ENCODE measurements around the gene LAMA3.
A peak's percentile ranks its signal among the peaks of the same experiment; 100 is the strongest.
"Not testable (repeated sequence)": the region's sequence is repeated elsewhere in the genome, so short reads cannot be mapped to it uniquely, and the experiment has no call there.

LAMA3 gene

GRCh38 chr18:23740105-23740830 is 51.0 kb downstream of the LAMA3 start:
- H3K4me3 ChIP-seq (ENCODE audit: low read depth, low read length), result no peak overlapping the region
- H3K36me3 ChIP-seq (ENCODE audit: control insufficient read depth, insufficient read depth, low read length), result no peaks in the 10 kb centered on the region
- H3K4me1 ChIP-seq (ENCODE audit: control insufficient read depth, insufficient read depth, low read length), result peaks cover 3% of the 10 kb centered on the region
- no peaks in the 10 kb centered on the region for H3K9me3 ChIP-seq (ENCODE audit: control insufficient read depth, insufficient read depth, low read length)
- no peaks in the 10 kb centered on the region for H3K27me3 ChIP-seq (ENCODE audit: control insufficient read depth, insufficient read depth, low read length)
- H3K9ac ChIP-seq (ENCODE audit: low read depth, low read length), result no peak overlapping the region

GRCh38 chr18:23741967-23742366 is 52.7 kb downstream of the LAMA3 start:
- not testable (repeated sequence) for H3K4me3 ChIP-seq (ENCODE audit: low read depth, low read length); H3K36me3 ChIP-seq (ENCODE audit: control insufficient read depth, insufficient read depth, low read length); H3K4me1 ChIP-seq (ENCODE audit: control insufficient read depth, insufficient read depth, low read length); H3K9ac ChIP-seq (ENCODE audit: low read depth, low read length); H3K27me3 ChIP-seq (ENCODE audit: control insufficient read depth, insufficient read depth, low read length); H3K9me3 ChIP-seq (ENCODE audit: control insufficient read depth, insufficient read depth, low read length)

- H3K9ac ChIP-seq (ENCODE audit: low read depth, low read length), result no peak overlapping the region
Observed at GRCh38 chr18:23743733-23744333, 54.6 kb downstream of the LAMA3 start.

GRCh38 chr18:23745366-23745765 is 56.1 kb downstream of the LAMA3 start:
- H3K27me3 ChIP-seq (ENCODE audit: control insufficient read depth, insufficient read depth, low read length), result no peaks in the 10 kb centered on the region
- H3K36me3 ChIP-seq (ENCODE audit: control insufficient read depth, insufficient read depth, low read length), result no peaks in the 10 kb centered on the region
- no peak overlapping the region for H3K4me3 ChIP-seq (ENCODE audit: low read depth, low read length)
- H3K9me3 ChIP-seq (ENCODE audit: control insufficient read depth, insufficient read depth, low read length), result no peaks in the 10 kb centered on the region
- no peaks in the 10 kb centered on the region for H3K4me1 ChIP-seq (ENCODE audit: control insufficient read depth, insufficient read depth, low read length)
- H3K9ac ChIP-seq (ENCODE audit: low read depth, low read length), result no peak overlapping the region

More at GRCh38 chr18:23743733-23744333, 54.6 kb downstream of the LAMA3 start:
- H3K27me3 ChIP-seq (ENCODE audit: control insufficient read depth, insufficient read depth, low read length), result no peaks in the 10 kb centered on the region
- H3K4me3 ChIP-seq (ENCODE audit: low read depth, low read length), result no peak overlapping the region
- no peaks in the 10 kb centered on the region for H3K4me1 ChIP-seq (ENCODE audit: control insufficient read depth, insufficient read depth, low read length)
- no peaks in the 10 kb centered on the region for H3K36me3 ChIP-seq (ENCODE audit: control insufficient read depth, insufficient read depth, low read length)
- H3K9me3 ChIP-seq (ENCODE audit: control insufficient read depth, insufficient read depth, low read length), result no peaks in the 10 kb centered on the region

GRCh38 chr18:23746851-23747250 is 57.6 kb downstream of the LAMA3 start:
- Histone ChIP-seq H3K27me3 (ENCODE audit: control insufficient read depth, insufficient read depth, low read length) (no peaks in the 10 kb centered on the region), H3K9me3 (ENCODE audit: control insufficient read depth, insufficient read depth, low read length) (no peaks in the 10 kb centered on the region), H3K4me1 (ENCODE audit: control insufficient read depth, insufficient read depth, low read length) (no peaks in the 10 kb centered on the region), H3K9ac (ENCODE audit: low read depth, low read length) (no peak overlapping the region), H3K4me3 (ENCODE audit: low read depth, low read length) (no peak overlapping the region), H3K36me3 (ENCODE audit: control insufficient read depth, insufficient read depth, low read length) (no peaks in the 10 kb centered on the region)

GRCh38 chr18:23752363-23752762 is 63.1 kb downstream of the LAMA3 start:
- no peaks in the 10 kb centered on the region for H3K9me3 ChIP-seq (ENCODE audit: control insufficient read depth, insufficient read depth, low read length)
- H3K27me3 ChIP-seq (ENCODE audit: control insufficient read depth, insufficient read depth, low read length), result peaks cover 2% of the 10 kb centered on the region
- no peak overlapping the region for H3K9ac ChIP-seq (ENCODE audit: low read depth, low read length)
- H3K4me1 ChIP-seq (ENCODE audit: control insufficient read depth, insufficient read depth, low read length), result no peaks in the 10 kb centered on the region
- H3K36me3 ChIP-seq (ENCODE audit: control insufficient read depth, insufficient read depth, low read length), result no peaks in the 10 kb centered on the region
- H3K4me3 ChIP-seq (ENCODE audit: low read depth, low read length), result no peak overlapping the region

- Histone ChIP-seq H3K27me3 (ENCODE audit: control insufficient read depth, insufficient read depth, low read length) (peaks cover 5% of the 10 kb centered on the region), H3K4me3 (ENCODE audit: low read depth, low read length) (no peak overlapping the region), H3K9ac (ENCODE audit: low read depth, low read length) (no peak overlapping the region), H3K9me3 (ENCODE audit: control insufficient read depth, insufficient read depth, low read length) (no peaks in the 10 kb centered on the region), H3K36me3 (ENCODE audit: control insufficient read depth, insufficient read depth, low read length) (no peaks in the 10 kb centered on the region), H3K4me1 (ENCODE audit: control insufficient read depth, insufficient read depth, low read length) (peaks cover 3% of the 10 kb centered on the region)
Observed at GRCh38 chr18:23752796-23753195, 63.5 kb downstream of the LAMA3 start.

GRCh38 chr18:23756590-23757436 is 67.6 kb downstream of the LAMA3 start:
- H3K4me1 ChIP-seq (ENCODE audit: control insufficient read depth, insufficient read depth, low read length), result peaks cover 3% of the 10 kb centered on the region
- no peaks in the 10 kb centered on the region for H3K9me3 ChIP-seq (ENCODE audit: control insufficient read depth, insufficient read depth, low read length)
- H3K27me3 ChIP-seq (ENCODE audit: control insufficient read depth, insufficient read depth, low read length), result peaks cover 8% of the 10 kb centered on the region
- H3K4me3 ChIP-seq (ENCODE audit: low read depth, low read length), result peak overlapping the region; percentile 32
- no peaks in the 10 kb centered on the region for H3K36me3 ChIP-seq (ENCODE audit: control insufficient read depth, insufficient read depth, low read length)
- no peak overlapping the region for H3K9ac ChIP-seq (ENCODE audit: low read depth, low read length)

- Histone ChIP-seq H3K9me3 (ENCODE audit: control insufficient read depth, insufficient read depth, low read length) (no peaks in the 10 kb centered on the region), H3K27me3 (ENCODE audit: control insufficient read depth, insufficient read depth, low read length) (peaks cover 8% of the 10 kb centered on the region), H3K9ac (ENCODE audit: low read depth, low read length) (no peak overlapping the region), H3K36me3 (ENCODE audit: control insufficient read depth, insufficient read depth, low read length) (no peaks in the 10 kb centered on the region), H3K4me1 (ENCODE audit: control insufficient read depth, insufficient read depth, low read length) (peaks cover 3% of the 10 kb centered on the region), H3K4me3 (ENCODE audit: low read depth, low read length) (no peak overlapping the region)
Observed at GRCh38 chr18:23757437-23757733, 68.1 kb downstream of the LAMA3 start.

GRCh38 chr18:23758281-23758680 is 69.0 kb downstream of the LAMA3 start:
- H3K36me3 ChIP-seq (ENCODE audit: control insufficient read depth, insufficient read depth, low read length), result no peaks in the 10 kb centered on the region
- H3K27me3 ChIP-seq (ENCODE audit: control insufficient read depth, insufficient read depth, low read length), result peaks cover 8% of the 10 kb centered on the region
- no peaks in the 10 kb centered on the region for H3K9me3 ChIP-seq (ENCODE audit: control insufficient read depth, insufficient read depth, low read length)
- no peak overlapping the region for H3K9ac ChIP-seq (ENCODE audit: low read depth, low read length)
- no peak overlapping the region for H3K4me3 ChIP-seq (ENCODE audit: low read depth, low read length)
- peaks cover 3% of the 10 kb centered on the region for H3K4me1 ChIP-seq (ENCODE audit: control insufficient read depth, insufficient read depth, low read length)

GRCh38 chr18:23761941-23762340 is 72.7 kb downstream of the LAMA3 start:
- H3K9ac ChIP-seq (ENCODE audit: low read depth, low read length), result no peak overlapping the region
- no peaks in the 10 kb centered on the region for H3K9me3 ChIP-seq (ENCODE audit: control insufficient read depth, insufficient read depth, low read length)
- H3K4me1 ChIP-seq (ENCODE audit: control insufficient read depth, insufficient read depth, low read length), result peaks cover 3% of the 10 kb centered on the region
- no peak overlapping the region for H3K4me3 ChIP-seq (ENCODE audit: low read depth, low read length)
- peaks cover 6% of the 10 kb centered on the region for H3K27me3 ChIP-seq (ENCODE audit: control insufficient read depth, insufficient read depth, low read length)
- no peaks in the 10 kb centered on the region for H3K36me3 ChIP-seq (ENCODE audit: control insufficient read depth, insufficient read depth, low read length)

GRCh38 chr18:23763343-23763742 is 74.1 kb downstream of the LAMA3 start:
- Histone ChIP-seq H3K9me3 (ENCODE audit: control insufficient read depth, insufficient read depth, low read length) (no peaks in the 10 kb centered on the region), H3K4me1 (ENCODE audit: control insufficient read depth, insufficient read depth, low read length) (no peaks in the 10 kb centered on the region), H3K9ac (ENCODE audit: low read depth, low read length) (no peak overlapping the region), H3K36me3 (ENCODE audit: control insufficient read depth, insufficient read depth, low read length) (no peaks in the 10 kb centered on the region), H3K27me3 (ENCODE audit: control insufficient read depth, insufficient read depth, low read length) (no peaks in the 10 kb centered on the region), H3K4me3 (ENCODE audit: low read depth, low read length) (no peak overlapping the region)

All from iPS-15b (cell line).